Sigmoid colon (tissue), 7 donors: ENCODE measurements around the gene HSD17B2. TPM values are rescaled to one million over a fixed set of nuclear protein-coding genes. Genes with fewer than 3 reads are reported as not detected.

Experiments
- DNase-seq: peaks from one replicate; pipeline ENCODE4 v3.0.0-alpha.2; 2019
- H3K27ac ChIP-seq, 4 donors: fragments of 200-600 bp; sonication (generic); one replicate each; pipeline ENCODE4 v1.5.1; 2016 to 2019; ENCODE audit warnings: mild to moderate bottlenecking in 1 of 4
- H3K27me3 ChIP-seq, 3 donors: fragments of 200-600 bp; sonication (generic); one replicate each; pipeline ENCODE4 v1.5.1; 2019; ENCODE audit warnings: mild to moderate bottlenecking in 1 of 3
- H3K36me3 ChIP-seq, 4 donors: fragments of 200-600 bp; sonication (generic); one replicate each; pipeline ENCODE4 v1.5.1; 2016 to 2019
- H3K4me1 ChIP-seq, 4 donors: fragments of 200-600 bp; sonication (generic); one replicate each; pipeline ENCODE4 v1.5.1; 2017 to 2019
- H3K4me3 ChIP-seq, 4 donors: fragments of 200-600 bp; sonication (generic); one replicate each; pipeline ENCODE4 v1.5.1; 2017 to 2019; ENCODE audit warnings: mild to moderate bottlenecking in 2 of 4, moderate library complexity in 1 of 4
- H3K9me3 ChIP-seq, 4 donors: fragments of 200-600 bp in 3 of 4; sonication (generic) in 3 of 4; one replicate each; pipeline versions ENCODE4 v1.5.1 to v1.6.1; 2013 to 2019
- CTCF ChIP-seq, 4 experiments: fragments of 450-650 bp in 3 of 4; fragments of 200-600 bp in 1 of 4; IDR thresholded peaks; one replicate each; pipeline ENCODE4 v1.5.1; 2016 to 2019; ENCODE audit warnings: antibody characterized with exemption in 4 of 4, mild to moderate bottlenecking in 3 of 4, moderate library complexity in 2 of 4
- EP300 ChIP-seq, 4 donors: sonication (generic); formaldehyde crosslinking; IDR thresholded peaks; one replicate each; pipeline ENCODE4 v1.6.1; 2017; ENCODE audit warnings: antibody characterized with exemption in 4 of 4
- POLR2A ChIP-seq, 2 donors: fragments of 450-650 bp; IDR thresholded peaks; one replicate each; pipeline ENCODE4 v1.6.1; 2016; ENCODE audit warnings: antibody characterized with exemption in 2 of 2, mild to moderate bottlenecking in 2 of 2, moderate library complexity in 2 of 2
- POLR2AphosphoS5 ChIP-seq, 4 donors: sonication (generic); formaldehyde crosslinking; IDR thresholded peaks; one replicate each; pipeline ENCODE4 v1.6.1; 2017; ENCODE audit warnings: antibody characterized with exemption in 4 of 4
- WGBS, 2 donors: extraction: QIAGEN DNeasy Blood & Tissue Kit; methylation state at CpG; one replicate each; pipeline ENCODE4 v1.1.7; 2013; 5-methylcytosine and 5-hydroxymethylcytosine counted together
- intact Hi-C: fragments of 100-400 bp; cut with DNase I; formaldehyde crosslinking; loops from one replicate; pipeline ENCODE4 v1.15.1; 2023
- polyA plus RNA-seq, 3 donors: library from polyadenylated mRNA; stranded (reverse); fragments of 200-250 nt; gene quantifications; one replicate each; pipeline ENCODE4 v1.2.3, GENCODE V29; 2013
- total RNA-seq, 4 donors: library from RNA; depleted of rRNA; stranded (reverse); fragments of >200 nt; gene quantifications; one replicate each; pipeline ENCODE4 v1.1.0, GENCODE V29; 2016
- donor health status: healthy with polysubstance abuse.
- donor health status: Bipolar disorder and iron deficiency.
- donor health status: healthy.

The HSD17B2 gene
- total and polyA plus RNA-seq, 7 donors, result 27.3 to 46.0 (median 32.4) TPM; not detected in 4

- no peaks in the 10 kb centered on the region for H3K36me3 ChIP-seq
- DNase-seq, result no peak
- H3K4me3 ChIP-seq, result no peak overlapping the region
- H3K27me3 ChIP-seq, result no peaks in the 10 kb centered on the region
- TF ChIP-seq POLR2A (IDR thresholded peaks at IDR 0.05) (no peak), POLR2AphosphoS5 (IDR thresholded peaks at IDR 0.05) (no peak), CTCF (IDR thresholded peaks at IDR 0.05) (no peak), EP300 (IDR thresholded peaks at IDR 0.05) (no peak)
- no peaks in the 10 kb centered on the region for H3K9me3 ChIP-seq
- no peaks in the 10 kb centered on the region for H3K4me1 ChIP-seq
- intact Hi-C loops, result no loop called here
- H3K27ac ChIP-seq, result no peak overlapping the region
- WGBS, 2 donors, result 44 to 76% methylated on average over 8 of the region's 8 CpGs
These were observed 20.9 kb downstream of the HSD17B2 start for GRCh38 chr16:82055728-82056549.

- no peaks in the 10 kb centered on the region for H3K9me3 ChIP-seq
- no peaks in the 10 kb centered on the region for H3K36me3 ChIP-seq
- H3K27ac ChIP-seq, result no peak overlapping the region
- WGBS, 2 donors, result 63 to 74% methylated on average over 3 of the region's 3 CpGs
- TF ChIP-seq POLR2A (IDR thresholded peaks at IDR 0.05), result no peak
- TF ChIP-seq EP300 (IDR thresholded peaks at IDR 0.05), result no peak
- no peak for TF ChIP-seq POLR2AphosphoS5 (IDR thresholded peaks at IDR 0.05)
- no peak for TF ChIP-seq CTCF (IDR thresholded peaks at IDR 0.05)
- DNase-seq, result no peak
- no peaks in the 10 kb centered on the region for H3K27me3 ChIP-seq
- no peaks in the 10 kb centered on the region for H3K4me1 ChIP-seq
- no peak overlapping the region for H3K4me3 ChIP-seq
- intact Hi-C loops, result no loop called here
These were observed 21.5 kb downstream of the HSD17B2 start for GRCh38 chr16:82056550-82056896.

GRCh38 chr16:82059161-82059982, 24.3 kb downstream of the HSD17B2 start:
- H3K27ac ChIP-seq, result no peak overlapping the region
- H3K9me3 ChIP-seq, result no peaks in the 10 kb centered on the region
- WGBS, 2 donors, result 35 to 67% methylated on average over 8 of the region's 8 CpGs
- intact Hi-C loops, result no loop called here
- H3K27me3 ChIP-seq, result no peaks in the 10 kb centered on the region
- TF ChIP-seq POLR2AphosphoS5 (IDR thresholded peaks at IDR 0.05) (no peak), CTCF (IDR thresholded peaks at IDR 0.05) (no peak), POLR2A (IDR thresholded peaks at IDR 0.05) (no peak), EP300 (IDR thresholded peaks at IDR 0.05) (no peak)
- no peak for DNase-seq
- H3K4me3 ChIP-seq, result no peak overlapping the region
- H3K36me3 ChIP-seq, result no peaks in the 10 kb centered on the region
- no peaks in the 10 kb centered on the region for H3K4me1 ChIP-seq

- H3K27me3 ChIP-seq, result no peaks in the 10 kb centered on the region
- H3K27ac ChIP-seq, result no peak overlapping the region
- H3K4me1 ChIP-seq, result no peaks in the 10 kb centered on the region
- H3K4me3 ChIP-seq, result no peak overlapping the region
- H3K36me3 ChIP-seq, result no peaks in the 10 kb centered on the region
- intact Hi-C loops, result no loop called here
- WGBS, 2 donors, result 12 to 50% methylated on average over 1 of the region's 1 CpG
- DNase-seq, result no peak
- no peaks in the 10 kb centered on the region for H3K9me3 ChIP-seq
- TF ChIP-seq POLR2AphosphoS5 (IDR thresholded peaks at IDR 0.05), result no peak
- TF ChIP-seq EP300 (IDR thresholded peaks at IDR 0.05), result no peak
- TF ChIP-seq CTCF (IDR thresholded peaks at IDR 0.05), result no peak
- TF ChIP-seq POLR2A (IDR thresholded peaks at IDR 0.05), result no peak
These were observed 24.9 kb downstream of the HSD17B2 start for GRCh38 chr16:82059983-82060421.
